ENCODE measurements around the gene POMC.

Gene POMC

GRCh38 chr2:25125189-25125588 lies 43.2 kb downstream of the POMC start:
- Histone ChIP-seq H3K27ac (ENCODE audit: low read depth, low read length) (no peak overlapping the region), H4K20me1 (ENCODE audit: control insufficient read depth, insufficient read depth, low read depth, low read length) (no peaks in the 10 kb centered on the region), H3K9me3 (ENCODE audit: control insufficient read depth, insufficient read depth, low read length) (no peaks in the 10 kb centered on the region), H3K9me2 (replicated peaks; ENCODE audit: control insufficient read depth, low read length) (no peaks in the 10 kb centered on the region), H3F3A (ENCODE audit: control insufficient read depth, insufficient read depth) (no peaks in the 10 kb centered on the region), H3K4me2 (ENCODE audit: low read length) (no peak overlapping the region), H3K36me3 (ENCODE audit: control insufficient read depth, low read length) (no peaks in the 10 kb centered on the region), H3K4me1 (ENCODE audit: control insufficient read depth, low read length) (peaks cover 3% of the 10 kb centered on the region), H3K79me2 (ENCODE audit: control insufficient read depth, low read length) (no peaks in the 10 kb centered on the region), H3K4me3 (ENCODE audit: low read length) (no peak overlapping the region), H3K27me3 (ENCODE audit: control insufficient read depth, low read length) (peaks cover 7% of the 10 kb centered on the region; the same call in 1 of the 2 replicates)
- TF ChIP-seq CTCF (IDR thresholded peaks at IDR 0.05; ENCODE audit: low read depth, low read length, poor library complexity, severe bottlenecking) (no peak), EZH2phosphoT487 (IDR thresholded peaks at IDR 0.05; ENCODE audit: borderline replicate concordance, low read length) (no peak)

- Histone ChIP-seq H3K27me3 (ENCODE audit: control insufficient read depth, low read length) (no peaks in the 10 kb centered on the region), H3K79me2 (ENCODE audit: control insufficient read depth, low read length) (no peaks in the 10 kb centered on the region), H3K27ac (ENCODE audit: low read depth, low read length) (no peak overlapping the region), H3K4me1 (ENCODE audit: control insufficient read depth, low read length) (no peaks in the 10 kb centered on the region), H3K9me2 (replicated peaks; ENCODE audit: control insufficient read depth, low read length) (no peaks in the 10 kb centered on the region), H3K4me2 (ENCODE audit: low read length) (no peak overlapping the region), H4K20me1 (ENCODE audit: control insufficient read depth, insufficient read depth, low read depth, low read length) (no peaks in the 10 kb centered on the region), H3K9me3 (ENCODE audit: control insufficient read depth, insufficient read depth, low read length) (no peaks in the 10 kb centered on the region), H3K4me3 (ENCODE audit: low read length) (no peak overlapping the region), H3F3A (ENCODE audit: control insufficient read depth, insufficient read depth) (no peaks in the 10 kb centered on the region), H3K36me3 (ENCODE audit: control insufficient read depth, low read length) (no peaks in the 10 kb centered on the region)
- TF ChIP-seq EZH2phosphoT487 (IDR thresholded peaks at IDR 0.05; ENCODE audit: borderline replicate concordance, low read length): no peak
- no peak for TF ChIP-seq CTCF (IDR thresholded peaks at IDR 0.05; ENCODE audit: low read depth, low read length, poor library complexity, severe bottlenecking)
These were observed 44.7 kb downstream of the POMC start for GRCh38 chr2:25123682-25124081.

GRCh38 chr2:25122367-25122766 lies 46.0 kb downstream of the POMC start:
- no peaks in the 10 kb centered on the region for H3K4me1 ChIP-seq (ENCODE audit: control insufficient read depth, low read length)
- no peaks in the 10 kb centered on the region for H3K9me3 ChIP-seq (ENCODE audit: control insufficient read depth, insufficient read depth, low read length)
- H3K79me2 ChIP-seq (ENCODE audit: control insufficient read depth, low read length): no peaks in the 10 kb centered on the region
- H3K4me3 ChIP-seq (ENCODE audit: low read length): no peak overlapping the region
- no peaks in the 10 kb centered on the region for H3K27me3 ChIP-seq (ENCODE audit: control insufficient read depth, low read length)
- H3K4me2 ChIP-seq (ENCODE audit: low read length): no peak overlapping the region
- no peaks in the 10 kb centered on the region for H3K9me2 ChIP-seq (replicated peaks; ENCODE audit: control insufficient read depth, low read length)
- no peaks in the 10 kb centered on the region for H4K20me1 ChIP-seq (ENCODE audit: control insufficient read depth, insufficient read depth, low read depth, low read length)
- H3F3A ChIP-seq (ENCODE audit: control insufficient read depth, insufficient read depth): no peaks in the 10 kb centered on the region
- H3K27ac ChIP-seq (ENCODE audit: low read depth, low read length): no peak overlapping the region
- H3K36me3 ChIP-seq (ENCODE audit: control insufficient read depth, low read length): no peaks in the 10 kb centered on the region
- TF ChIP-seq EZH2phosphoT487 (IDR thresholded peaks at IDR 0.05; ENCODE audit: borderline replicate concordance, low read length) (no peak), CTCF (IDR thresholded peaks at IDR 0.05; ENCODE audit: low read depth, low read length, poor library complexity, severe bottlenecking) (no peak)

GRCh38 chr2:25119263-25119662 lies 49.1 kb downstream of the POMC start:
- Histone ChIP-seq H3K36me3 (ENCODE audit: control insufficient read depth, low read length) (no peaks in the 10 kb centered on the region), H3K9me3 (ENCODE audit: control insufficient read depth, insufficient read depth, low read length) (no peaks in the 10 kb centered on the region), H3K4me1 (ENCODE audit: control insufficient read depth, low read length) (no peaks in the 10 kb centered on the region), H3K27me3 (ENCODE audit: control insufficient read depth, low read length) (no peaks in the 10 kb centered on the region), H3K4me2 (ENCODE audit: low read length) (no peak overlapping the region), H3F3A (ENCODE audit: control insufficient read depth, insufficient read depth) (no peaks in the 10 kb centered on the region), H3K4me3 (ENCODE audit: low read length) (no peak overlapping the region), H3K79me2 (ENCODE audit: control insufficient read depth, low read length) (no peaks in the 10 kb centered on the region), H3K27ac (ENCODE audit: low read depth, low read length) (no peak overlapping the region), H3K9me2 (replicated peaks; ENCODE audit: control insufficient read depth, low read length) (no peaks in the 10 kb centered on the region), H4K20me1 (ENCODE audit: control insufficient read depth, insufficient read depth, low read depth, low read length) (no peaks in the 10 kb centered on the region)
- TF ChIP-seq EZH2phosphoT487 (IDR thresholded peaks at IDR 0.05; ENCODE audit: borderline replicate concordance, low read length): no peak
- TF ChIP-seq CTCF (IDR thresholded peaks at IDR 0.05; ENCODE audit: low read depth, low read length, poor library complexity, severe bottlenecking): no peak
